Skin of body (tissue), 3 donors: ENCODE results near the gene DMXL1. TPM values are rescaled to one million over a fixed set of nuclear protein-coding genes. Genes with fewer than 3 reads are reported as not detected.

ENCODE experiments used
- DNase-seq: peaks from one replicate; lab custom pipeline; 2025; lab: John Stamatoyannopoulos, UW
- small RNA-seq: library from RNA; depleted of rRNA; stranded (forward); fragments of <200 nt; gene quantifications from one replicate; pipeline ENCODE3, GENCODE V24; 2014; ENCODE audit warnings: low replicate concordance
- total RNA-seq: library from RNA; depleted of rRNA; stranded (reverse); fragments of >200 nt; gene quantifications from one replicate; pipeline ENCODE4 v1.2.3, GENCODE V29; 2014

Gene DMXL1
- total RNA-seq, 1 donor from 2014 or later: 80.6 TPM

GRCh38 chr5:119287547-119288111 lies 216.7 kb downstream of the DMXL1 start:
- DNase-seq: no peak

DNA sequence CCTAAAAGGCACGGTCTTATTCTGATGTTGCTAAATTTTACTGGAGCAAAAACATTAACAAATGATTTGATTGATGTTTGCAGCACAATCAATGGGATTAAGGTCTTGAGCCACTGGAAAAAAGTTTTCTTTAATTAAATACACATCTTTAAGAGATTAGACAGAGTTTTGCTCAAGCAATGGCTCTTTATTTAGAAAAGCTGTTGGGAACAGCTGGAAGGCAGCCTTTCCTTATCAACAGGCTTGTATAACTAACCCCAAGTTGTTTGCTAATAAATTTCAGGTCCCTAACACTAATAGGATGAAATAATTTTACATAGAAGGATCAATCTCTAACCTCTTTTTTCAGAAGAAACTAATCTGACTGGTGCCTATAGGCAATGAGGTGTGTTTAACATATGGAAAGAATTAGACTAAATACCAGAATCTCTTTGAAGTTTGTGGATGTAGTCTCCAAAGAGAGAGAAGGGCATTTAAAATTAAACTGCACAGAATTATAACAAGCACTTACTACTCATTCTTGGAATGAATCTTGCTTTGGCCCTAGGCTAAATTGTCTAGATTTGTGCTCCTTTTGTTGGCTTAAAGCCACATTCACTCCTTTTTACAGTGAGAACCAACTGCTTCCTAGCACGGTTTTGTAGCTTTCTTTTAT lies 217.6 kb downstream of the DMXL1 start:
- DNase-seq: no peak

DNA sequence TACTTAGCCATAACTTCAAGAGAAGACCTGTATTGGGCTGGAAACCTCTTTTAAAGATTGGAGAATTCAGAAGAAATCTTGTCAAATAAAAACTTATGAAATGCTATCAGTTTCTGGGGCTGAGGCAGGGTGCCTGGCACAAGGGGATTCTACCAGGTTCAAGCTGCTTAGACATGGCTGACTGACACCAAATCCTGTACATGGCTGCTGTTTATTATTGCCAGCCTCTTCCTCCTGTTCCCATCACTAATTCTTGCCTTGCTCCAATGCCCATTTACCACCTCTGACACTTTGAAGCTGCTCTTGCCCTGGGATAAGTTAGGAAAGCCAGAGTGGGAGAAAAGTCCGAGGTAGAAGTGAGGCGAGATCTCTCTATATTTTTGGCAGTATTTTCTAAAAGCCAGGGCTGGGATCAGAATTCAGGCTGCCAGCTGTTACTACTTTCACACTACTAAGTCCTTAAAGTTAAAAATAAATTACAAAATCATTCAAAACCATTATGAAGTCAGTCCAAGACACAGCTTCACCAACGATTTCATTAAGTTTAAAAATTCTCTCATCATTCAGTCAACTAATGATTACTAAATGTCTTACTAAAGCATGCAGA lies 218.7 kb downstream of the DMXL1 start:
- no peak for DNase-seq

DNA sequence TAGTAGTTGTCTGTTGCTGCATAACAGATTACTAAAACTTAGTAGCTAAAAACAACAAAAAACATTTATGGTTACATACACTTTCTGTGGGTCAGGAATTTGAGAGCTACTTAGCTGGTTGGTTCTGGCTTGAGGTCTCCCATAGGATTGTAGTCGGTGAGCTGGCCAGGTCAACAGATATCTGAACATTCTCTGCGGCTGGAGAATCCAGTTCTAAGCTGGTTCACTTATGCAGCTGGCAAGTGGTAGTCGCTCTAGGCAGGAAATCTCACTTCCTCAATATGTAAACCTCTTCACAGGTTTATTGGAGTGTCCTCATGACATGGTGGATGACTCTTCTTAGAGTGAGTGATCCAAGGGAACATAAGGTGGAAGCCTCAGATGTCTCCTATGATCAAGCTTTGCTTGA lies 219.3 kb downstream of the DMXL1 start:
- no peak for DNase-seq

DNA sequence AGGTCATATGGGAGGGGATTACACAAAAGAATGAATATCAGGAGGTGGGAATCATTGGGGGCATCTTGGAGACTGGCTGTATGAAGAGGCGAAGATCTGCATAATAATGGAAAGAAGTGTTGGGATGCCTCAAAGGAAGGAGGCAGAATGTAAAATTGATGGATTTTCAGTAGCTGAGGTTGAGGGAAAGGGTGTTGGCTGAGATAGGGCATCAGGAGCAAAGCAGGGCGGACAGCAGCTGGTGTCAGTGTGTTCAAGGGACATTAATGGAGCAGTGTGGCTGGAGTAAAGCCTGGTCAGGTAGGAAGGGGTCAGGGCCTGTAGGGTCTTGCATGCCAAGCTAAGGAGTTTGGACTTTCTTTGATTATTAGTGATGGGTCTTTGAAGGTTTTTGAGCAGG lies 219.7 kb downstream of the DMXL1 start:
- DNase-seq: no peak

- no peak for DNase-seq
These were observed 220.2 kb downstream of the DMXL1 start for GRCh38 chr5:119291056-119291455.

DNA sequence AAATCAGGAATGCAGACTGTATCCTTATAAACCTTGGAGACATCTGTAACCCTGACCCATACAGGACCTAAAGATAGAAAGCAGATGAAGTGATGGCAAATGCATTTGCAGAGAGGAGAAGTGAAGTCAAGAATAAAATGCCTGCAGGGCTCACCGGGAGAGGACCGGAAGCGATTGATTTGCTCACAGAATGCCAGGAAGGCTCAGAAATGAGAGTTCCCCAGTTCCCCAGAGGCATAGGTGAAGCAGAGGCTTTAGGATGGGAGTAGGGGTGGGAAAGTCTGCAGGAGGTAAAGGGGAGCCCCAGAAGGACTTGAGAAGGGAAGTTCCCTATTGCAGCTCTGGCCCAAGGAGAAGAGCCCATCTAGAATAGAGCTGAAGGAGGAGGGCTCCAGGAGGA lies 221.0 kb downstream of the DMXL1 start:
- DNase-seq: no peak

DNA sequence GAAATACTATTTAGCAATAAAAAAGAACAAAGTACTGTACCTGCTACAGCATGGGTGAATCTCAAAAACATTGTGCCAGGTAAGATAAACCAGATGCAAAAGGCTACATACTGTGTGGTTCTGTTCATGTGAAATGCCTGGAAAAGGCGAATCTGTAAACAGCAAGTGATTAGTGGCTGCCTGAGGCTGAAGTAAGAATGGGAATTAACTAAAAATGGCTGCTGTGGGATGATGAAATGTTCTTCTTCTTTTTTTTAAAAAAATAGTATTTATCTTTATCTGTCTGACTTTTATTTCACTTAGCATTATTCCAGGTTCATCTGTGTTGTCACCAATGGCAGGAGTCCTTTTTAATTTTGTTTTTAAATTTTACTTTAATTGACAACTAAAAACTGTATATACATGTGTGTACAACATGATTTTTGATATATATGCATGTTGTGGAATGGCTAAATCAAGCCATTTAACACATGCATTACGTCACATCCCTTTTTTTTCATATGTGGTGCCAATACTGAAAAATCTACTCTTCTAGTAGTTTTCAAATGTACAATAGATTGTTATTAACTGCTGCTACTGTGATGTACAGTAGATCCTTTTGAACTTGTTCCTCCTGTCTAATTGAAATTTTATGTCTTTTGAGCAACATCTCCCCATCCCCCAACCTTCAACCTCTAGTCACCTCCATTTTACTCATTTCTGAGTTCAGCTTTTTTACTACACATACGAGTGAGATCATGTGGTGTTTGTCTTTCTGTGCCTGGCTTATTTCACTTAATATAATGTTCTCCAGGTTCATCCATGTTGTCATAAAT lies 222.0 kb downstream of the DMXL1 start:
- no peak for DNase-seq

DNA sequence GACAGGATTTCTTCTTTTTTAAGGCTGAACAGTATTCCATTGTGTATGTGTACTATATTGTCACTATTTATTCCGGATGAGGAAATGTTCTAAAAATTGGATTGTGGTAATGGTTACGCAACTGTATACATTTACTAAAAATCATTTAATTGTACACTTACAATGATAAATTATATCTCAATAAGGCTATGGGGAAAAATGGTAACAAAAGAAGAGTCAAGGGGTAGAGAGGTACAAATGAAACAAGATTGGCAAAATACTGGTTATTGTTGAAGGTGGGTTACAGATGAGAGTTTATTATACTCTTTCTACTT lies 222.6 kb downstream of the DMXL1 start:
- DNase-seq: no peak

Small RNA genes lying within 50 kb of the gene (small RNA-seq; reads per million reads assigned to genes)
- gene LAMTOR3P2 (not detected), gene MIR5706 (not detected), gene RNU6-701P (not detected)

Other genes starting within 250 kb of the DMXL1 start
- gene DTWD2, start 82.5 kb upstream of the DMXL1 start, total RNA-seq: 15.1 TPM